ENCODE measurements around the gene SYNPO. TPM values are rescaled to one million over a fixed set of nuclear protein-coding genes. Genes with fewer than 3 reads are reported as not detected.

The SYNPO gene
- total RNA-seq, 1 donor: 3.9 TPM

GRCh38 chr5:150616506-150616905, 24.0 kb upstream of the SYNPO start:
- TF ChIP-seq CTCF (IDR thresholded peaks at IDR 0.05; ENCODE audit: insufficient read depth, low read length): no peak
- DNase-seq (ENCODE audit: low read depth): no peak
- H3K4me3 ChIP-seq (ENCODE audit: low read depth, low read length): no peak overlapping the region

DNA sequence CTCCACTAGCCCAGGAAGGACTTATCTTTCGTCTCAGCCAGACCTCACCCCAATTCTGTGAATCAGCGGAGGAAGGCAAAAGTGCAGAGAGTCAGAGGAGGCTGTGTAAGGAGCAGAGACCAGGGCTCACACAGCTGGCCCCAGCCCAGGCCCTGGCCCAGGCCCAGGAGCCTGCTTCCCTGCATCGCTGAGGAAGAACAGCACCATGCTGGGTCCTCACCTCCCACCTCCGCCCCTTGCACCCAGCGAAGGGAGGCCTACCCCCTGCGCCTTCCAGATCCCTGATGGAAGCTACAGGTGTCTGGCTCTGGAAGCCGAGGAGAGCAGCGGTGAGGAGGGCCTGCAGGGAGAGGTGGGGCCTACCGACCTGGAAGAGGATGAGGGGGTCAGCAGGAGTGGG, 22.3 kb upstream of the SYNPO start:
- no peak for DNase-seq (ENCODE audit: low read depth)
- TF ChIP-seq CTCF (IDR thresholded peaks at IDR 0.05; ENCODE audit: insufficient read depth, low read length): no peak
- H3K4me3 ChIP-seq (ENCODE audit: low read depth, low read length): no peak overlapping the region

DNA sequence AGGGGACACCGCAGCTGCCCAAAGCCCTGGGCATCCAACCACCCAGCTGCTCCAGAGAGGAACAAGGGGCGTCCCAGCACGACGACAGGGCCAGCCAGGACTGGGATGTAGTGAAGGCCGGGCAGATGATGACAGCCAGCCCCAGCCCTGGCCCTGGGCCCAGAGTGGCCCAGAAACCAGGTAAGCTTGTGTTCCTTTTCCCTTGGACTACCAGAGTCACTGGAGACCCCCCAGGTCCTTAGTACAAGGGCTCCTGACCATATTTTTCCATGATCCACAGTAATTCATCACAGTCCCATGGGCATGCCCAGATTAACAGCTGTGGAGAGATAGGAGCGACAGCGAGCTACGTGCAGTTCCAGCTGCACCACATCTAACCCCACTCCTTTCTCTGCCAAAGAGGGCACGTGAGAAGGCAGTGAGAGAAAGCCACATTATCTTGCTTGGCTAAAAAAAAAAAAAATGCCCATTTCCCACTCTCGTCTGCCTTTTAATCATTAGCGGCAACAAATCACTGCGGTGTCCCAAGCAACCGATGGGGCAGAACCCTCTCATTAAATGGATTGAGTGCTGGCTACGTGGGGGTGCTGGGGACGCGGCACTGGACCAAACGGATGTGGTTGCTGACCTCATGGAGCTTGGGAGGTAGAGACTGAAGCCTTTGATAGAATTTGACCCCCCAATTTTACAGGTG, 21.7 kb upstream of the SYNPO start:
- H3K4me3 ChIP-seq (ENCODE audit: low read depth, low read length): no peak overlapping the region
- no peak for TF ChIP-seq CTCF (IDR thresholded peaks at IDR 0.05; ENCODE audit: insufficient read depth, low read length)
- DNase-seq (ENCODE audit: low read depth): peak; percentile 35

- no peak for TF ChIP-seq CTCF (IDR thresholded peaks at IDR 0.05; ENCODE audit: insufficient read depth, low read length)
- DNase-seq (ENCODE audit: low read depth): no peak
- no peak overlapping the region for H3K4me3 ChIP-seq (ENCODE audit: low read depth, low read length)
Measured at GRCh38 chr5:150619359-150620230, 20.9 kb upstream of the SYNPO start.

DNA sequence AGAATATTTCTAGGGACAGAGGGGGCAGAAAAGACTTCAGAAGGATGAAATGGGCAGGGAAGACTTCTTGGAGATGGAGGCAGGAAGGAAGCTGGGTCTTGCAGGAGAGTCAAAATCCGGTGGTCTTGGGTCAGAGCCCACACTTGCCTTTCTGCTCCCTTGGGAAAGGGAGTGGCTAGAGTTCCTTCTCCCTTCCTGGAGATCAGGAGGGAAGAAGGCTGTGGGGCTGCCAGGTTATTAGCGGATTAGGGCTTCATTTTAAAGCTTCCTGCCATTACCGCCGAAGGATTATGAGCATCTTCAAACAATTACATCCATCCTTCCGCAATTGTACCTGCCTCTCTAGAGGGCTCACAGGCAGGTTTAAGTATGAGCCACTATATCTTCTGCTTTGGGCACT, 19.2 kb upstream of the SYNPO start:
- no peak overlapping the region for H3K4me3 ChIP-seq (ENCODE audit: low read depth, low read length)
- DNase-seq (ENCODE audit: low read depth): no peak
- no peak for TF ChIP-seq CTCF (IDR thresholded peaks at IDR 0.05; ENCODE audit: insufficient read depth, low read length)

GRCh38 chr5:150622157-150622556, 18.3 kb upstream of the SYNPO start:
- H3K4me3 ChIP-seq (ENCODE audit: low read depth, low read length): no peak overlapping the region
- TF ChIP-seq CTCF (IDR thresholded peaks at IDR 0.05; ENCODE audit: insufficient read depth, low read length): no peak
- peak; percentile 57 for DNase-seq (ENCODE audit: low read depth)

All from fibroblast of the aortic adventitia (primary cell).